K562 (cell line): ENCODE measurements around the gene AGAP1. TPM values are rescaled to one million over a fixed set of nuclear protein-coding genes. Genes with fewer than 3 reads are reported as not detected.

ENCODE experiments used
- ATAC-seq: fragments of 200-7000 bp; cut with Tn5 transposase; 3 replicates; pipeline ENCODE4 v1.9.1; 2020; ENCODE audit warnings: moderate library complexity
- BruUV-seq: library from RNA; stranded (reverse); fragments of 400-500 nt; replicated peaks from 2 replicates; lab custom pipeline; 2021; lab: Mats Ljungman, UMichigan
- CTCF ChIA-PET: fragments of 300-600 bp; formaldehyde crosslinking; extraction: SDS; loops from one replicate; lab custom pipeline; 2021; ENCODE audit warnings: low intra/inter-chr PET ratio; lab: Yijun Ruan, JAX
- POLR2A ChIA-PET: fragments of 300-600, 350-650 bp; sonication (Branson Sonifier 250); formaldehyde crosslinking; extraction: SDS; loops from one replicate; lab custom pipeline; 2021; ENCODE audit warnings: antibody characterized with exemption, inconsistent platforms; lab: Yijun Ruan, JAX
- DNase-seq, 4 experiments: peaks; one replicate each; pipeline versions ENCODE4 v3.0.0 to v3.0.0-alpha.2; 2011 to 2018; ENCODE audit warnings: low spot score in 3 of 4, mixed read lengths in 3 of 4; ENCODE audit errors: extremely low read depth in 1 of 4
- FAIRE-seq: peaks from 2 replicates; lab custom pipeline; 2011; peaks lifted over from hg19 to GRCh38; lab: Jason Lieb, UNC
- H2AFZ ChIP-seq: 2 replicates; pipeline ENCODE4 v1.6.0; 2011; ENCODE audit warnings: low read depth, low read length, control low read depth, inconsistent platforms
- H3K27ac ChIP-seq: fragments of 200-600 bp; 3 replicates; pipeline ENCODE4 v1.8.0; 2011; ENCODE audit warnings: low read depth, mild to moderate bottlenecking, control low read depth, inconsistent platforms, low read length, moderate library complexity, mixed read lengths; ENCODE audit errors: extremely low read depth
- H3K27me3 ChIP-seq, 2 experiments: fragments of 300-600 bp in 1 of 2; 2 replicates in 1 of 2; 3 replicates in 1 of 2; pipeline versions ENCODE4 v1.6.0 to v1.8.0; 2011; ENCODE audit warnings: inconsistent platforms in 2 of 2, low read length in 2 of 2, mild to moderate bottlenecking in 1 of 2, mixed read lengths in 1 of 2, moderate library complexity in 1 of 2; ENCODE audit not compliant: control insufficient read depth in 2 of 2, insufficient read depth in 2 of 2
- H3K36me3 ChIP-seq: fragments of 300-600 bp; 3 replicates; pipeline ENCODE4 v1.8.0; 2011; ENCODE audit warnings: mild to moderate bottlenecking, low read length, inconsistent platforms; ENCODE audit not compliant: control insufficient read depth, insufficient read depth
- H3K4me1 ChIP-seq, 2 experiments: fragments of 200-600 bp in 1 of 2; replicated peaks in 1 of 2; 2 replicates in 1 of 2; 3 replicates in 1 of 2; pipeline versions ENCODE4 v1.5.1 to v1.8.0; 2011; ENCODE audit warnings: inconsistent platforms in 2 of 2, low read length in 2 of 2, mild to moderate bottlenecking in 1 of 2, mixed read lengths in 1 of 2, moderate library complexity in 1 of 2; ENCODE audit not compliant: control insufficient read depth in 2 of 2, insufficient read depth in 2 of 2
- H3K4me2 ChIP-seq: 2 replicates; pipeline ENCODE4 v1.6.1; 2011; ENCODE audit warnings: low read length, control low read depth, inconsistent platforms, mixed read lengths; ENCODE audit not compliant: insufficient read depth
- H3K4me3 ChIP-seq: fragments of 200-600 bp; sonication (generic), shearing (Covaris generic); 2 replicates; pipeline ENCODE4 v1.5.1; 2016; ENCODE audit warnings: control low read depth, inconsistent platforms
- H3K79me2 ChIP-seq: fragments of 200-600 bp; 3 replicates; pipeline ENCODE4 v1.8.0; 2011; ENCODE audit warnings: low read length, inconsistent platforms; ENCODE audit not compliant: control insufficient read depth, insufficient read depth
- H3K9ac ChIP-seq, 2 experiments: 2 replicates each; pipeline versions ENCODE4 v1.6.0 to v1.6.1; 2011; ENCODE audit warnings: low read depth in 2 of 2, low read length in 2 of 2, control low read depth in 1 of 2, inconsistent platforms in 1 of 2, mild to moderate bottlenecking in 1 of 2, mixed read lengths in 1 of 2; ENCODE audit not compliant: insufficient read depth in 1 of 2
- H3K9me1 ChIP-seq: one replicate; pipeline ENCODE4 v1.6.0; 2011; ENCODE audit warnings: inconsistent platforms, mild to moderate bottlenecking, low read length, moderate library complexity; ENCODE audit not compliant: control insufficient read depth, insufficient read depth
- H3K9me3 ChIP-seq: replicated peaks from 2 replicates; pipeline ENCODE4 v1.5.1; 2011; ENCODE audit warnings: low read depth, low read length, inconsistent platforms; ENCODE audit not compliant: control insufficient read depth, insufficient read depth
- H4K20me1 ChIP-seq: replicated peaks from 2 replicates; pipeline ENCODE4 v1.6.1; 2011; ENCODE audit warnings: low read length, inconsistent platforms, mixed read lengths; ENCODE audit not compliant: control insufficient read depth, insufficient read depth
- ARID1B ChIP-seq: fragments of 450-650 bp; IDR thresholded peaks from 2 replicates; pipeline ENCODE4 v1.6.1; 2016; ENCODE audit warnings: antibody characterized with exemption, mild to moderate bottlenecking, inconsistent platforms
- CREBBP ChIP-seq: IDR thresholded peaks from one replicate; pipeline ENCODE4 v1.6.1; 2012; ENCODE audit warnings: low read depth, mild to moderate bottlenecking, control low read depth, inconsistent platforms, low read length
- E2F3 ChIP-seq: fragments of 250-450 bp; sonication (Bioruptor Pico); IDR thresholded peaks from 2 replicates; pipeline ENCODE4 v1.4.0; 2020; ENCODE audit warnings: mild to moderate bottlenecking
- FOXJ2 ChIP-seq: fragments of 200-800 bp; sonication (Bioruptor generic); IDR thresholded peaks from 2 replicates; pipeline ENCODE4 v1.6.1; 2016; ENCODE audit warnings: missing genetic modification characterization, missing compliant biosample characterization
- HMGN3 ChIP-seq: IDR thresholded peaks from 2 replicates; pipeline ENCODE4 v1.6.1; 2011; ENCODE audit warnings: borderline replicate concordance, low read depth, mild to moderate bottlenecking, mixed read lengths, low read length; ENCODE audit not compliant: insufficient read length; ENCODE audit errors: extremely low read depth
- JUND ChIP-seq, 2 experiments: IDR thresholded peaks; 2 replicates in 1 of 2; 3 replicates in 1 of 2; pipeline ENCODE4 v1.6.1; 2011; ENCODE audit warnings: borderline replicate concordance in 2 of 2, low read depth in 2 of 2, low read length in 2 of 2, improper control_type of control experiment in 1 of 2, missing biosample characterization in 1 of 2, missing genetic modification characterization in 1 of 2, missing genetic modification reagents in 1 of 2
- MAFF ChIP-seq: IDR thresholded peaks from 2 replicates; pipeline ENCODE4 v1.6.1; 2012; ENCODE audit warnings: low read length, improper control_type of control experiment
- NR2C1 ChIP-seq, 2 experiments: fragments of 450-650 bp; IDR thresholded peaks; 2 replicates each; pipeline ENCODE4 v1.6.1; 2017; ENCODE audit warnings: mild to moderate bottlenecking in 2 of 2, antibody characterized with exemption in 1 of 2, inconsistent platforms in 1 of 2, missing compliant biosample characterization in 1 of 2, missing genetic modification characterization in 1 of 2
- PKNOX1 ChIP-seq: fragments of 450-650 bp; IDR thresholded peaks from 2 replicates; pipeline ENCODE4 v1.6.1; 2016
- POLR2A ChIP-seq: fragments of 450-650 bp; conservative IDR thresholded peaks from 2 replicates; pipeline ENCODE4 v1.6.1; 2016
- TBP ChIP-seq: optimal IDR thresholded peaks from 2 replicates; pipeline ENCODE3; 2011; ENCODE audit warnings: low read depth, low read length, improper control_type of control experiment
- TCF7 ChIP-seq: sonication (generic); IDR thresholded peaks from 2 replicates; pipeline ENCODE4 v1.6.1; 2016; ENCODE audit warnings: antibody characterized with exemption, borderline replicate concordance
- WGBS: fragments of 100-300 bp; shearing (Covaris generic); methylation state at CpG from one replicate; pipeline ENCODE4 v1.1.6; 2016; ENCODE audit warnings: low coverage, mixed read lengths; ENCODE audit not compliant: insufficient coverage; ENCODE audit errors: missing lambda C conversion rate; 5-methylcytosine and 5-hydroxymethylcytosine counted together
- in situ Hi-C: fragments of 300-500 bp; cut with MboI; formaldehyde crosslinking; loops from 4 replicates; pipeline ENCODE4 v1.15.0; 2018; ENCODE audit warnings: inconsistent platforms, mixed read lengths
- intact Hi-C: fragments of 100-400 bp; cut with micrococcal nuclease; formaldehyde crosslinking; loops from 2 replicates; pipeline ENCODE4 v1.14.2; 2022
- polyA plus RNA-seq, 8 experiments: library from polyadenylated mRNA; depleted of rRNA in 4 of 8; stranded (reverse) in 5 of 8; unstranded in 3 of 8; fragments of >200 nt; fragmentation: Nextera tagmentation in 2 of 8; fragmentation: Illumina TruSeq in 1 of 8; extraction: Ambion mirVana in 2 of 8; extraction: Trizol in 1 of 8; gene quantifications; 2 replicates each; pipeline versions ENCODE4 v1.2.1 to v1.2.3, GENCODE V29; 2011 to 2014; ENCODE audit warnings: inconsistent platforms in 1 of 8, missing spikeins in 1 of 8
- total RNA-seq, 7 experiments: library from RNA; depleted of rRNA in 6 of 7; stranded (reverse); fragments of >200 nt in 6 of 7; fragmentation: Illumina TruSeq in 2 of 7; extraction: Trizol in 2 of 7; gene quantifications; 2 replicates each; pipeline versions ENCODE4 v1.2.1 to v1.2.3, GENCODE V29; 2011 to 2021; ENCODE audit warnings: low replicate concordance in 1 of 7
- TF ChIP-seq, protein P1 (sequence below), 2 experiments: fragments of 450-650 bp; IDR thresholded peaks; 2 replicates each; pipeline ENCODE4 v1.6.1; 2016; ENCODE audit warnings: mild to moderate bottlenecking in 2 of 2, borderline replicate concordance in 1 of 2, low read depth in 1 of 2, moderate library complexity in 1 of 2

Gene AGAP1
- total and polyA plus RNA-seq, 9 of the 15 experiments (the other 6 are each of a cell fraction or from before 2014, with no cell fraction given) = 1.3 to 24.0 (median 10.6) TPM

- intact Hi-C loops = loop anchor here (2.0 kb wide), 1 partner anchor 32 kb away; no protein-coding TSS in a partner anchor
- ATAC-seq = peak; percentile 90
- Histone ChIP-seq H3K27ac (peak overlapping the region; percentile 98), H3K4me2 (peak overlapping the region; percentile 68), H4K20me1 (no peaks in the 10 kb centered on the region), H3K27me3 (no peaks in the 10 kb centered on the region), H3K79me2 (no peaks in the 10 kb centered on the region), H3K9me3 (no peaks in the 10 kb centered on the region), H2AFZ (peak overlapping the region; percentile 86), H3K4me3 (no peak overlapping the region), H3K9ac (peak overlapping the region; percentile 10 to 77; a peak in 3 of 4 replicates), H3K4me1 (peaks cover 41 to 49% of the 10 kb centered on the region in 2 experiments), H3K36me3 (no peaks in the 10 kb centered on the region), H3K9me1 (no peaks in the 10 kb centered on the region)
- no TSS peak for BruUV-seq
- FAIRE-seq = peak; percentile 100
- in situ Hi-C loops = no loop called here
- WGBS = 0% methylated on average over 8 of the region's 8 CpGs
- POLR2A ChIA-PET = interaction anchor here (2.0 kb wide), 1 partner anchor 37 kb away, joined by 7 read pairs; no protein-coding TSS in a partner anchor
- CTCF ChIA-PET = no interaction called here
- DNase-seq = peak; percentile 75 to 94 (median 86)
- TF ChIP-seq FOXJ2 (tag) (peak; percentile 61; the same call in 1 of the 2 replicates), POLR2A (0 out of 2 replicates have a peak, but pooled peaks have one; percentile 42), CREBBP (no peak), MAFF (peak; percentile 91), TBP (peak; percentile 48), PKNOX1 (peak; percentile 76), TCF7 (no peak), E2F3 (no peak), NR2C1 (IDR thresholded peaks at IDR 0.05) (no peak), NR2C1 (tag; IDR thresholded peaks at IDR 0.05) (peak; percentile 71), JUND (IDR thresholded peaks at IDR 0.05; ENCODE audit: borderline replicate concordance, low read depth, low read length) (peak; percentile 96), JUND (tag; IDR thresholded peaks at IDR 0.05; ENCODE audit: borderline replicate concordance, low read depth, low read length) (peak; percentile 96; the same call in 2 of the 3 replicates), HMGN3 (peak; percentile 48), ARID1B (peak; percentile 98)
- TF ChIP-seq, protein P1, sequence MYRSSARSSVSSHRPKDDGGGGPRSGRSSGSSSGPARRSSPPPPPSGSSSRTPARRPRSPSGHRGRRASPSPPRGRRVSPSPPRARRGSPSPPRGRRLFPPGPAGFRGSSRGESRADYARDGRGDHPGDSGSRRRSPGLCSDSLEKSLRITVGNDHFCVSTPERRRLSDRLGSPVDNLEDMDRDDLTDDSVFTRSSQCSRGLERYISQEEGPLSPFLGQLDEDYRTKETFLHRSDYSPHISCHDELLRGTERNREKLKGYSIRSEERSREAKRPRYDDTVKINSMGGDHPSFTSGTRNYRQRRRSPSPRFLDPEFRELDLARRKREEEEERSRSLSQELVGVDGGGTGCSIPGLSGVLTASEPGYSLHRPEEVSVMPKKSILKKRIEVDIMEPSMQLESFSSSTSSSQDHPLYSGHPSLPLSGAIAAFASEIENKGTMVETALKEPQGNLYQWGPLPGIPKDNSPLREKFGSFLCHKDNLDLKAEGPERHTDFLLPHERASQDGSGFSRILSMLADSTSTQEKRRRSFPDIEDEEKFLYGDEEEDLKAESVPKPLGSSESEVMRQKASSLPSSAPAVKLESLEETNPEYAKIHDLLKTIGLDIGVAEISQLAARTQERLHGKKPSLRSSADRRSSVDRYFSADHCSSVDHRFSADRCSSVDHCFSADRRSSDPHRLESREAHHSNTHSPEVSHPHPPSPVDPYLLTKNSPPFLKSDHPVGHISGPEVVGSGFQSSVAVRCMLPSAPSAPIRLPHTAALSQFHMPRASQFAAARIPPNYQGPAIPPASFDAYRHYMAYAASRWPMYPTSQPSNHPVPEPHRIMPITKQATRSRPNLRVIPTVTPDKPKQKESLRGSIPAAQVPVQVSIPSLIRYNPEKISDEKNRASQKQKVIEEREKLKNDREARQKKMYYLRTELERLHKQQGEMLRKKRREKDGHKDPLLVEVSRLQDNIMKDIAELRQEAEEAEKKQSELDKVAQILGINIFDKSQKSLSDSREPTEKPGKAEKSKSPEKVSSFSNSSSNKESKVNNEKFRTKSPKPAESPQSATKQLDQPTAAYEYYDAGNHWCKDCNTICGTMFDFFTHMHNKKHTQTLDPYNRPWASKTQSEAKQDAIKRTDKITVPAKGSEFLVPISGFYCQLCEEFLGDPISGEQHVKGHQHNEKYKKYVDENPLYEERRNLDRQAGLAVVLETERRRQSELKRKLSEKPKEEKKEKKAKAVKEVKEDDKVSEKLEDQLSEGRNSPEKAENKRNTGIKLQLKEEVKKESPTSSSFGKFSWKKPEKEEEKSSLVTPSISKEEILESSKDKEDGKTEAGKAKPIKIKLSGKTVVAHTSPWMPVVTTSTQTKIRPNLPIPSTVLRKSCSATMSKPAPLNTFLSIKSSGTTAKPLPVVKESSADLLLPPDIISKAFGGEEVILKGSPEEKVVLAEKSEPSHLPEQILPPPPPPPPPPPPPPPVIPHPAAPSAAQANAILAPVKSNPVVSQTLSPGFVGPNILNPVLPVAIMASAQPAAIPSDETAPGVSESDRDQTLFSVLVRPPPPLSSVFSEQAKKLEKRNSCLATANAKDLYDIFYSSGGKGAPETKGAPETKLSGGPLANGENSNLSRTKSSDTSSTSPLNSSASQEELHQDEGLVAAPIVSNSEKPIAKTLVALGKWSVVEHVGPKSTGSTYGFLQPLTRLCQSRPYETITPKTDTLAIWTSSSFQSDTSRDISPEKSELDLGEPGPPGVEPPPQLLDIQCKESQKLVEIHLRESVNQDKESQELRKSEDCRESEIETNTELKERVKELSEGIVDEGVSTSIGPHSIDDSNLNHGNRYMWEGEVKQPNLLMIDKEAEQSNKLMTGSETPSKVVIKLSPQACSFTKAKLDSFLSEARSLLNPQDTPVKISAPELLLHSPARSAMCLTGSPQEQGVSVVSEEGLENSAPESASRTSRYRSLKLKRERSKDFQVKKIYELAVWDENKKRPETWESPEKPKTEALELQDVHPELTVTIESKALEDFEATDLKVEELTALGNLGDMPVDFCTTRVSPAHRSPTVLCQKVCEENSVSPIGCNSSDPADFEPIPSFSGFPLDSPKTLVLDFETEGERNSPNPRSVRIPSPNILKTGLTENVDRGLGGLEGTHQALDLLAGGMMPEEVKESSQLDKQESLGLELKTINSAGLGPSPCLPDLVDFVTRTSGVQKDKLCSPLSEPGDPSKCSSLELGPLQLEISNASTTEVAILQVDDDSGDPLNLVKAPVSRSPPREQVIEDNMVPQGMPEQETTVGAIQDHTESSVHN (IDR thresholded peaks at IDR 0.05; ENCODE audit: borderline replicate concordance in 1 of 2, low read depth in 1 of 2) = peak in 1 of 2 experiments; percentile 58; a peak in 2 of 4 replicates
These were observed 33.2 kb upstream of the AGAP1 start for GRCh38 chr2:235460548-235461047.
